H9 (cell line): Measurements from ENCODE around the gene MAGI1. TPM values are rescaled to one million over a fixed set of nuclear protein-coding genes. Genes with fewer than 3 reads are reported as not detected.

Source experiments
- DNase-seq: peaks from one replicate; pipeline ENCODE4 v3.0.0-alpha.2; 2017
- H2AFZ ChIP-seq: one replicate; pipeline ENCODE4 v1.6.1; 2013; ENCODE audit warnings: mild to moderate bottlenecking, low read length, control low read depth, moderate library complexity
- H2AK5ac ChIP-seq: 2 replicates; pipeline ENCODE4 v1.6.1; 2013; ENCODE audit warnings: low read length, control low read depth, mixed read lengths; ENCODE audit not compliant: insufficient read length
- H2BK120ac ChIP-seq: one replicate; pipeline ENCODE4 v1.6.1; 2013; ENCODE audit warnings: low read depth, mild to moderate bottlenecking, low read length, control low read depth, inconsistent platforms; ENCODE audit not compliant: poor library complexity, severe bottlenecking
- H2BK12ac ChIP-seq: 2 replicates; pipeline ENCODE4 v1.6.1; 2013; ENCODE audit warnings: low read length, control low read depth, mixed read lengths, low read depth; ENCODE audit not compliant: insufficient read length
- H2BK15ac ChIP-seq: 2 replicates; pipeline ENCODE4 v1.6.1; 2013; ENCODE audit warnings: low read depth, low read length, control low read depth
- H2BK20ac ChIP-seq: one replicate; pipeline ENCODE4 v1.6.1; 2013; ENCODE audit warnings: low read depth, mild to moderate bottlenecking, low read length, control low read depth, inconsistent platforms; ENCODE audit not compliant: poor library complexity, severe bottlenecking
- H2BK5ac ChIP-seq: 2 replicates; pipeline ENCODE4 v1.6.1; 2013; ENCODE audit warnings: low read length, control low read depth, mixed read lengths; ENCODE audit not compliant: insufficient read length
- H3K14ac ChIP-seq: 2 replicates; pipeline ENCODE4 v1.6.1; 2013; ENCODE audit warnings: low read length, control low read depth; ENCODE audit not compliant: insufficient read depth
- H3K18ac ChIP-seq: 2 replicates; pipeline ENCODE4 v1.6.1; 2013; ENCODE audit warnings: low read depth, mild to moderate bottlenecking, mixed read lengths, low read length, control low read depth; ENCODE audit not compliant: insufficient read length
- H3K23ac ChIP-seq: 2 replicates; pipeline ENCODE4 v1.6.1; 2013; ENCODE audit warnings: low read length, control low read depth, mixed read lengths, low read depth; ENCODE audit not compliant: insufficient read length
- H3K23me2 ChIP-seq: 2 replicates; pipeline ENCODE4 v1.6.1; 2013; ENCODE audit warnings: low read depth, mild to moderate bottlenecking, mixed read lengths, low read length, control low read depth; ENCODE audit not compliant: insufficient read length, poor library complexity, severe bottlenecking
- H3K27ac ChIP-seq: 2 replicates; pipeline ENCODE4 v1.5.1; 2013; ENCODE audit warnings: low read length, control low read depth, mixed read lengths, low read depth; ENCODE audit not compliant: insufficient read length
- H3K27me3 ChIP-seq: 2 replicates; pipeline ENCODE4 v1.6.1; 2013; ENCODE audit warnings: low read length, control low read depth, inconsistent platforms; ENCODE audit not compliant: insufficient read depth
- H3K4ac ChIP-seq: 2 replicates; pipeline ENCODE4 v1.6.1; 2013; ENCODE audit warnings: low read depth, mild to moderate bottlenecking, control low read depth, inconsistent platforms, low read length, moderate library complexity
- H3K4me1 ChIP-seq: 2 replicates; pipeline ENCODE4 v1.6.1; 2013; ENCODE audit warnings: low read length, control low read depth, inconsistent platforms; ENCODE audit not compliant: insufficient read depth
- H3K4me2 ChIP-seq: 2 replicates; pipeline ENCODE4 v1.6.1; 2013; ENCODE audit warnings: low read length, control low read depth, mixed read lengths; ENCODE audit not compliant: insufficient read length, insufficient read depth
- H3K56ac ChIP-seq: 2 replicates; pipeline ENCODE4 v1.6.1; 2013; ENCODE audit warnings: low read depth, mild to moderate bottlenecking, mixed read lengths, low read length, control low read depth; ENCODE audit not compliant: insufficient read length
- H3K79me1 ChIP-seq: 2 replicates; pipeline ENCODE4 v1.6.1; 2013; ENCODE audit warnings: low read depth, mild to moderate bottlenecking, moderate library complexity, low read length, control low read depth, inconsistent platforms; ENCODE audit not compliant: insufficient read depth, poor library complexity, severe bottlenecking
- H3K79me2 ChIP-seq: 2 replicates; pipeline ENCODE4 v1.6.1; 2013; ENCODE audit warnings: low read length, control low read depth, inconsistent platforms; ENCODE audit not compliant: insufficient read depth
- H3K9ac ChIP-seq: 2 replicates; pipeline ENCODE4 v1.6.1; 2013; ENCODE audit warnings: low read length, control low read depth, mixed read lengths; ENCODE audit not compliant: insufficient read length; ENCODE audit errors: extremely low read depth
- H3K9me3 ChIP-seq: one replicate; pipeline ENCODE4 v1.6.1; 2013; ENCODE audit warnings: low read depth, low read length, inconsistent platforms; ENCODE audit not compliant: control insufficient read depth
- H3T11ph ChIP-seq: one replicate; pipeline ENCODE4 v1.6.1; 2013; ENCODE audit warnings: mild to moderate bottlenecking, low read length, control low read depth, inconsistent platforms
- H4K20me1 ChIP-seq: one replicate; pipeline ENCODE4 v1.6.1; 2013; ENCODE audit not compliant: control insufficient read depth, insufficient read length, insufficient read depth
- H4K5ac ChIP-seq: 2 replicates; pipeline ENCODE4 v1.6.1; 2013; ENCODE audit warnings: low read depth, mild to moderate bottlenecking, mixed read lengths, low read length, control low read depth; ENCODE audit not compliant: insufficient read length
- H4K8ac ChIP-seq: replicated peaks from 2 replicates; pipeline ENCODE4 v1.6.1; 2013; ENCODE audit warnings: low read length, control low read depth, mixed read lengths, low read depth; ENCODE audit not compliant: insufficient read length
- H4K91ac ChIP-seq: 2 replicates; pipeline ENCODE4 v1.6.1; 2013; ENCODE audit warnings: low read depth, mild to moderate bottlenecking, moderate library complexity, mixed read lengths, low read length, control low read depth; ENCODE audit not compliant: insufficient read length
- H3K27ac Mint-ChIP-seq, 3 experiments: 2 replicates in 2 of 3; 3 replicates in 1 of 3; pipeline ENCODE4 v1.8.0; 2020 to 2021; ENCODE audit warnings: mixed read lengths in 3 of 3, mild to moderate bottlenecking in 1 of 3, moderate library complexity in 1 of 3
- H3K27me3 Mint-ChIP-seq: 2 replicates; pipeline ENCODE4 v1.8.0; 2021; ENCODE audit warnings: low read depth, mild to moderate bottlenecking, moderate library complexity, mixed read lengths
- H3K36me3 Mint-ChIP-seq, 3 experiments: 2 replicates in 2 of 3; 3 replicates in 1 of 3; pipeline ENCODE4 v1.8.0; 2020 to 2021; ENCODE audit warnings: low read depth in 3 of 3, mixed read lengths in 3 of 3; ENCODE audit not compliant: insufficient read depth in 1 of 3
- H3K4me1 Mint-ChIP-seq, 2 experiments: 2 replicates each; pipeline ENCODE4 v1.8.0; 2020; ENCODE audit warnings: mixed read lengths in 2 of 2
- H3K4me3 Mint-ChIP-seq, 2 experiments: 2 replicates in 1 of 2; 3 replicates in 1 of 2; pipeline ENCODE4 v1.8.0; 2020 to 2021; ENCODE audit warnings: mild to moderate bottlenecking in 2 of 2, mixed read lengths in 2 of 2, moderate library complexity in 1 of 2
- H3K9me3 Mint-ChIP-seq, 2 experiments: 2 replicates in 1 of 2; 3 replicates in 1 of 2; pipeline ENCODE4 v1.8.0; 2020; ENCODE audit warnings: mild to moderate bottlenecking in 2 of 2, mixed read lengths in 2 of 2, moderate library complexity in 1 of 2
- CTCF ChIP-seq: fragments of 200-600 bp; sonication (generic); conservative IDR thresholded peaks from 3 replicates; pipeline ENCODE4 v1.8.0; 2021; ENCODE audit warnings: antibody characterized with exemption, mild to moderate bottlenecking
- WGBS: extraction: QIAGEN DNeasy Blood & Tissue Kit; methylation state at CpG from one replicate; pipeline ENCODE4 v1.1.7; 2013; ENCODE audit warnings: missing lambda C conversion rate, low lambda C conversion rate, mixed read lengths; ENCODE audit not compliant: insufficient read length; ENCODE audit errors: extremely low coverage; 5-methylcytosine and 5-hydroxymethylcytosine counted together
- total RNA-seq: library from RNA; stranded (reverse); gene quantifications from 2 replicates; pipeline ENCODE4 v1.2.1, GENCODE V29; 2021

The MAGI1 gene
- total RNA-seq, 1 experiment from 2014 or later = 65.7 TPM

GRCh38 chr3:66010739-66011655 lies 27.7 kb downstream of the MAGI1 start:
- Histone ChIP-seq H2BK15ac (no peak overlapping the region), H2BK120ac (no peak overlapping the region), H2AFZ (no peak overlapping the region), H3K4me1 (peaks cover 12% of the 10 kb centered on the region), H2AK5ac (no peak overlapping the region), H4K20me1 (peaks cover 2% of the 10 kb centered on the region), H2BK12ac (no peak overlapping the region), H3K23ac (no peak overlapping the region), H3T11ph (no peak overlapping the region), H3K14ac (no peak overlapping the region), H3K56ac (no peak overlapping the region), H3K27me3 (no peaks in the 10 kb centered on the region), H4K91ac (no peak overlapping the region), H4K5ac (no peak overlapping the region), H3K79me1 (peaks cover 10% of the 10 kb centered on the region), H3K18ac (no peak overlapping the region), H3K23me2 (no peaks in the 10 kb centered on the region), H3K4ac (no peak overlapping the region), H2BK5ac (no peak overlapping the region), H3K9me3 (no peaks in the 10 kb centered on the region), H2BK20ac (no peak overlapping the region), H3K4me2 (peak overlapping the region; percentile 1), H4K8ac (no peak overlapping the region), H3K79me2 (peaks cover 13% of the 10 kb centered on the region; the same call in 1 of the 2 replicates), H3K27ac (no peak overlapping the region), H3K9ac (no peak overlapping the region)
- WGBS = no CpG with 5 or more reads among the region's 10 CpGs
- Mint-ChIP-seq H3K4me3 (no peak overlapping the region), H3K9me3 (no peaks in the 10 kb centered on the region), H3K27ac (peak overlapping the region; percentile 71 to 89 (median 80); a peak in 6 of 7 replicates), H3K36me3 (no peaks in the 10 kb centered on the region; a peak in 1 of 7 replicates), H3K4me1 (peaks cover 35 to 38% of the 10 kb centered on the region in 2 experiments), H3K27me3 (no peaks in the 10 kb centered on the region)
- no peak for TF ChIP-seq CTCF
- no peak for DNase-seq
